ENCODE results near the gene PCCA.

PCCA gene

GRCh38 chr13:100528820-100529219 lies 439.9 kb downstream of the PCCA start:
- DNase-seq: no peak
- H2BK15ac ChIP-seq (replicated peaks; ENCODE audit: low read depth): no peak overlapping the region
- H4K5ac ChIP-seq (ENCODE audit: low read length): no peak overlapping the region
- H4K8ac ChIP-seq (ENCODE audit: low read depth, low read length): no peak overlapping the region
- no CpG with 5 or more reads among the region's 11 CpGs for WGBS (ENCODE audit: extremely low coverage, insufficient coverage, low lambda C conversion rate)
- H3K4ac ChIP-seq (ENCODE audit: low read depth, low read length): no peak overlapping the region
- H3K4me2 ChIP-seq (ENCODE audit: low read length): no peak overlapping the region
- H3K23ac ChIP-seq (ENCODE audit: low read length): no peak overlapping the region
- H3K27me3 ChIP-seq (ENCODE audit: insufficient read depth, low read length, poor library complexity): no peaks in the 10 kb centered on the region
- no peaks in the 10 kb centered on the region for H3K36me3 ChIP-seq (ENCODE audit: control insufficient read depth, insufficient read depth, low read length)
- H2BK5ac ChIP-seq (ENCODE audit: low read length): no peak overlapping the region
- no peak overlapping the region for H2BK120ac ChIP-seq (ENCODE audit: low read depth, low read length)
- no peak overlapping the region for H3K27ac ChIP-seq (ENCODE audit: low read depth, low read length)
- no peaks in the 10 kb centered on the region for H3K79me1 ChIP-seq (ENCODE audit: low read length)
- no peak overlapping the region for H3K56ac ChIP-seq (ENCODE audit: low read length)
- no peak overlapping the region for H3K9ac ChIP-seq (ENCODE audit: low read length)
- H3K4me3 ChIP-seq (ENCODE audit: low read length): no peak overlapping the region
- H3K4me1 ChIP-seq (ENCODE audit: control insufficient read depth, low read depth, low read length): no peaks in the 10 kb centered on the region
- H2AK5ac ChIP-seq (ENCODE audit: low read length): no peak overlapping the region
- no peaks in the 10 kb centered on the region for H3K79me2 ChIP-seq (ENCODE audit: control insufficient read depth, insufficient read depth, low read length)
- no peak overlapping the region for H3K18ac ChIP-seq (ENCODE audit: low read length)

- Histone ChIP-seq H3K27ac (ENCODE audit: low read depth, low read length) (no peak overlapping the region), H3K56ac (ENCODE audit: low read length) (no peak overlapping the region)
- no peak for DNase-seq
Observed at GRCh38 chr13:100529666-100530377, 440.9 kb downstream of the PCCA start.

GRCh38 chr13:100530671-100531213 lies 441.8 kb downstream of the PCCA start:
- Histone ChIP-seq H3K4me2 (ENCODE audit: low read length) (no peak overlapping the region), H3K4me3 (ENCODE audit: low read length) (no peak overlapping the region), H3K27ac (ENCODE audit: low read depth, low read length) (no peak overlapping the region), H3K18ac (ENCODE audit: low read length) (no peak overlapping the region), H3K36me3 (ENCODE audit: control insufficient read depth, insufficient read depth, low read length) (no peaks in the 10 kb centered on the region), H3K79me1 (ENCODE audit: low read length) (no peaks in the 10 kb centered on the region), H4K5ac (ENCODE audit: low read length) (no peak overlapping the region), H2BK15ac (replicated peaks; ENCODE audit: low read depth) (no peak overlapping the region), H3K9ac (ENCODE audit: low read length) (no peak overlapping the region), H4K8ac (ENCODE audit: low read depth, low read length) (no peak overlapping the region), H3K23ac (ENCODE audit: low read length) (no peak overlapping the region), H3K4ac (ENCODE audit: low read depth, low read length) (no peak overlapping the region), H3K79me2 (ENCODE audit: control insufficient read depth, insufficient read depth, low read length) (no peaks in the 10 kb centered on the region), H3K4me1 (ENCODE audit: control insufficient read depth, low read depth, low read length) (no peaks in the 10 kb centered on the region), H2BK5ac (ENCODE audit: low read length) (no peak overlapping the region), H3K27me3 (ENCODE audit: insufficient read depth, low read length, poor library complexity) (no peaks in the 10 kb centered on the region), H2AK5ac (ENCODE audit: low read length) (no peak overlapping the region), H3K56ac (ENCODE audit: low read length) (no peak overlapping the region), H2BK120ac (ENCODE audit: low read depth, low read length) (no peak overlapping the region)
- no CpG with 5 or more reads among the region's 11 CpGs for whole genome bisulfite sequencing (ENCODE audit: extremely low coverage, insufficient coverage, low lambda C conversion rate)
- no peak for DNase-seq

More at GRCh38 chr13:100529666-100530377, 440.9 kb downstream of the PCCA start:
- no peak overlapping the region for H3K18ac ChIP-seq (ENCODE audit: low read length)
- no peaks in the 10 kb centered on the region for H3K4me1 ChIP-seq (ENCODE audit: control insufficient read depth, low read depth, low read length)
- no peak overlapping the region for H3K4me3 ChIP-seq (ENCODE audit: low read length)
- H4K5ac ChIP-seq (ENCODE audit: low read length): no peak overlapping the region
- H2BK120ac ChIP-seq (ENCODE audit: low read depth, low read length): no peak overlapping the region
- H4K8ac ChIP-seq (ENCODE audit: low read depth, low read length): no peak overlapping the region
- no peak overlapping the region for H2BK15ac ChIP-seq (replicated peaks; ENCODE audit: low read depth)
- WGBS (ENCODE audit: extremely low coverage, insufficient coverage, low lambda C conversion rate): no CpG with 5 or more reads among the region's 15 CpGs
- H2BK5ac ChIP-seq (ENCODE audit: low read length): no peak overlapping the region
- H3K4ac ChIP-seq (ENCODE audit: low read depth, low read length): no peak overlapping the region
- no peak overlapping the region for H3K4me2 ChIP-seq (ENCODE audit: low read length)
- H3K9ac ChIP-seq (ENCODE audit: low read length): no peak overlapping the region
- H3K36me3 ChIP-seq (ENCODE audit: control insufficient read depth, insufficient read depth, low read length): no peaks in the 10 kb centered on the region
- no peaks in the 10 kb centered on the region for H3K79me2 ChIP-seq (ENCODE audit: control insufficient read depth, insufficient read depth, low read length)
- H3K23ac ChIP-seq (ENCODE audit: low read length): no peak overlapping the region
- no peak overlapping the region for H2AK5ac ChIP-seq (ENCODE audit: low read length)
- no peaks in the 10 kb centered on the region for H3K27me3 ChIP-seq (ENCODE audit: insufficient read depth, low read length, poor library complexity)
- H3K79me1 ChIP-seq (ENCODE audit: low read length): no peaks in the 10 kb centered on the region

GRCh38 chr13:100532090-100532766 lies 443.3 kb downstream of the PCCA start:
- no peak overlapping the region for H2AK5ac ChIP-seq (ENCODE audit: low read length)
- H3K18ac ChIP-seq (ENCODE audit: low read length): no peak overlapping the region
- H4K5ac ChIP-seq (ENCODE audit: low read length): no peak overlapping the region
- no peak overlapping the region for H3K23ac ChIP-seq (ENCODE audit: low read length)
- WGBS (ENCODE audit: extremely low coverage, insufficient coverage, low lambda C conversion rate): no CpG with 5 or more reads among the region's 60 CpGs
- no peak overlapping the region for H2BK15ac ChIP-seq (replicated peaks; ENCODE audit: low read depth)
- H3K4me3 ChIP-seq (ENCODE audit: low read length): no peak overlapping the region
- H3K9ac ChIP-seq (ENCODE audit: low read length): no peak overlapping the region
- H3K36me3 ChIP-seq (ENCODE audit: control insufficient read depth, insufficient read depth, low read length): no peaks in the 10 kb centered on the region
- H3K27me3 ChIP-seq (ENCODE audit: insufficient read depth, low read length, poor library complexity): no peaks in the 10 kb centered on the region
- no peak for DNase-seq
- H3K79me1 ChIP-seq (ENCODE audit: low read length): no peaks in the 10 kb centered on the region
- no peak overlapping the region for H3K4ac ChIP-seq (ENCODE audit: low read depth, low read length)
- H3K79me2 ChIP-seq (ENCODE audit: control insufficient read depth, insufficient read depth, low read length): no peaks in the 10 kb centered on the region
- no peak overlapping the region for H3K56ac ChIP-seq (ENCODE audit: low read length)
- no peak overlapping the region for H3K27ac ChIP-seq (ENCODE audit: low read depth, low read length)
- no peaks in the 10 kb centered on the region for H3K4me1 ChIP-seq (ENCODE audit: control insufficient read depth, low read depth, low read length)
- no peak overlapping the region for H2BK5ac ChIP-seq (ENCODE audit: low read length)
- H4K8ac ChIP-seq (ENCODE audit: low read depth, low read length): no peak overlapping the region
- no peak overlapping the region for H3K4me2 ChIP-seq (ENCODE audit: low read length)
- no peak overlapping the region for H2BK120ac ChIP-seq (ENCODE audit: low read depth, low read length)

GRCh38 chr13:100532836-100533435 lies 444.0 kb downstream of the PCCA start:
- Histone ChIP-seq H3K4ac (ENCODE audit: low read depth, low read length) (no peak overlapping the region), H3K4me1 (ENCODE audit: control insufficient read depth, low read depth, low read length) (no peaks in the 10 kb centered on the region), H2AK5ac (ENCODE audit: low read length) (no peak overlapping the region), H3K18ac (ENCODE audit: low read length) (no peak overlapping the region), H4K5ac (ENCODE audit: low read length) (no peak overlapping the region), H2BK120ac (ENCODE audit: low read depth, low read length) (no peak overlapping the region), H3K23ac (ENCODE audit: low read length) (no peak overlapping the region), H3K36me3 (ENCODE audit: control insufficient read depth, insufficient read depth, low read length) (no peaks in the 10 kb centered on the region), H3K27me3 (ENCODE audit: insufficient read depth, low read length, poor library complexity) (no peaks in the 10 kb centered on the region), H3K9ac (ENCODE audit: low read length) (no peak overlapping the region), H3K27ac (ENCODE audit: low read depth, low read length) (no peak overlapping the region), H4K8ac (ENCODE audit: low read depth, low read length) (no peak overlapping the region), H2BK5ac (ENCODE audit: low read length) (no peak overlapping the region), H3K4me2 (ENCODE audit: low read length) (no peak overlapping the region), H2BK15ac (replicated peaks; ENCODE audit: low read depth) (no peak overlapping the region), H3K79me1 (ENCODE audit: low read length) (no peaks in the 10 kb centered on the region), H3K56ac (ENCODE audit: low read length) (no peak overlapping the region), H3K4me3 (ENCODE audit: low read length) (no peak overlapping the region), H3K79me2 (ENCODE audit: control insufficient read depth, insufficient read depth, low read length) (no peaks in the 10 kb centered on the region)
- DNase-seq: no peak
- WGBS (ENCODE audit: extremely low coverage, insufficient coverage, low lambda C conversion rate): no CpG with 5 or more reads among the region's 14 CpGs

Measured in mesendoderm (in vitro differentiated cells).